ENCODE results near the gene RNF40.

GRCh38 chr16:30773826-30774225 is 11.7 kb downstream of the RNF40 start:
- TF ChIP-seq CTCF (IDR thresholded peaks at IDR 0.05; ENCODE audit: low read depth, low read length, poor library complexity, severe bottlenecking) (no peak), EZH2phosphoT487 (IDR thresholded peaks at IDR 0.05; ENCODE audit: borderline replicate concordance, low read length) (no peak)
